HG03354 (cell line): ENCODE measurements around the gene ATP10A.

Experiments
- ATAC-seq: cut with Tn5 transposase; IDR thresholded peaks from one replicate; pipeline ENCODE4 v1.9.1; 2021; ENCODE audit warnings: mild to moderate bottlenecking; ENCODE audit not compliant: unreplicated experiment, poor library complexity, severe bottlenecking

The ATP10A gene, protein sequence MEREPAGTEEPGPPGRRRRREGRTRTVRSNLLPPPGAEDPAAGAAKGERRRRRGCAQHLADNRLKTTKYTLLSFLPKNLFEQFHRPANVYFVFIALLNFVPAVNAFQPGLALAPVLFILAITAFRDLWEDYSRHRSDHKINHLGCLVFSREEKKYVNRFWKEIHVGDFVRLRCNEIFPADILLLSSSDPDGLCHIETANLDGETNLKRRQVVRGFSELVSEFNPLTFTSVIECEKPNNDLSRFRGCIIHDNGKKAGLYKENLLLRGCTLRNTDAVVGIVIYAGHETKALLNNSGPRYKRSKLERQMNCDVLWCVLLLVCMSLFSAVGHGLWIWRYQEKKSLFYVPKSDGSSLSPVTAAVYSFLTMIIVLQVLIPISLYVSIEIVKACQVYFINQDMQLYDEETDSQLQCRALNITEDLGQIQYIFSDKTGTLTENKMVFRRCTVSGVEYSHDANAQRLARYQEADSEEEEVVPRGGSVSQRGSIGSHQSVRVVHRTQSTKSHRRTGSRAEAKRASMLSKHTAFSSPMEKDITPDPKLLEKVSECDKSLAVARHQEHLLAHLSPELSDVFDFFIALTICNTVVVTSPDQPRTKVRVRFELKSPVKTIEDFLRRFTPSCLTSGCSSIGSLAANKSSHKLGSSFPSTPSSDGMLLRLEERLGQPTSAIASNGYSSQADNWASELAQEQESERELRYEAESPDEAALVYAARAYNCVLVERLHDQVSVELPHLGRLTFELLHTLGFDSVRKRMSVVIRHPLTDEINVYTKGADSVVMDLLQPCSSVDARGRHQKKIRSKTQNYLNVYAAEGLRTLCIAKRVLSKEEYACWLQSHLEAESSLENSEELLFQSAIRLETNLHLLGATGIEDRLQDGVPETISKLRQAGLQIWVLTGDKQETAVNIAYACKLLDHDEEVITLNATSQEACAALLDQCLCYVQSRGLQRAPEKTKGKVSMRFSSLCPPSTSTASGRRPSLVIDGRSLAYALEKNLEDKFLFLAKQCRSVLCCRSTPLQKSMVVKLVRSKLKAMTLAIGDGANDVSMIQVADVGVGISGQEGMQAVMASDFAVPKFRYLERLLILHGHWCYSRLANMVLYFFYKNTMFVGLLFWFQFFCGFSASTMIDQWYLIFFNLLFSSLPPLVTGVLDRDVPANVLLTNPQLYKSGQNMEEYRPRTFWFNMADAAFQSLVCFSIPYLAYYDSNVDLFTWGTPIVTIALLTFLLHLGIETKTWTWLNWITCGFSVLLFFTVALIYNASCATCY (N-terminal part only)

DNA sequence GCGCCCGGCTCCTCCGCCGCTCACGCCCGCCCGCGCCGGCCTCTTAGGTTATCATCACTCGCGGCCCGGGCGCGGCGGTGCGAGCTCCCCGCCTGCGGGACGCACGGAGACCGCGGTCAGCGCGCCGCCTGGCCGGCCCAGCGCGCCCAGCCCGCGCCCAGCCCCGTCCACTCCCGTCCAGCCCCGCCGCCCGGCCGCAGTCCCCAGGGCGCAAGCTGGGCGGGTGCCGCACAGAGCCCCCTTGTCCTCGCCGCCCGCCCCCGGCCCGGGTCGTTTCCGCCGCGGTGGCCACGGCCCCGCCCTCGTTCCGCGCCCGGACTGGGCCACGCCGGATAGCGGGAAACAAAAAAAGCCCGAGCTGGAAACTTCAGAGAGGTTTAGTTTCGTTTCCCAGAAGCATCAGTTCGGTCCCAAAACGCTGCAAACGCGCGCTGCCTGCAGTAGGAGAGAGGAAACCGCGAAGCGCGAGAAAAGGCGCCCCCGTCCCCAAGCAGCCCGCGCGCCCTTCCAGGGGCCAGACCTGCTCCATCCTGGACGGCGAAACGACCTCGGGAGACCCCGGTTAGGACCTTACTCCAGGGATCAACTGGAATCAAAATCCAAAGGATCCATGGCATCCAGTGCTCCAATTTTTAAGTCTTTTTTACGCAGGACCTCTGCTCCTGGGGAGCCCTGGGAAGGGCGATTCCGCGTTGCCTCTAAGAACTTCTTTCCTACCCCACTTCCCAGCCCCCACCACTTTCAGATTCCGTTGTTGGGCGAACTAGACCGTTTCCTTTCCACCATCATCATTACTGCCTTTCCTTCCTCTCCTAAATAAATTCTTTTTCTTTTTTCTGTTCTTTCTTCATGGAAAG is at the start of gene ATP10A:
ATP10A (minus strand) TSS at position 217 of the 857 bp plus-strand sequence. CDS start 231 bp downstream, outside the sequence.
- ATAC-seq, result no peak

DNA sequence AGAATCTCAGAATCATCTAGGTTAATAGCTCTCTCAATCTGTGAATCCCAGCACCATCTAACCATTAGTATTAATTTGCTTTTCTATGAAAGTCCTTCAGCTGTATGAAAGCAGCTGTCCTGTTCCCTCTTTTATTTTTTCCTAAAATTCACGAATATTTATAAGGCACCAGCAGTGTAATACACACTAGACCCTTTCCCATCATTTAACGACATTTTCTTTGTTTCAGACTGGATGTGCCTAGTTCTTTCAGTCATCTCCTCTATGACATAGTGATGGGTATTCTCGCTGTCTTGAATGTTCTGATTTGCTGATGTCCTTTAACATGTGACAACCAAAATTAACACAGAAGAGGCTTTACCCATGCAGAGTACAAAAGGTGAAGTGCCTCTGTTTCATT is 48.9 kb upstream of the ATP10A start:
- ATAC-seq, result no peak

DNA sequence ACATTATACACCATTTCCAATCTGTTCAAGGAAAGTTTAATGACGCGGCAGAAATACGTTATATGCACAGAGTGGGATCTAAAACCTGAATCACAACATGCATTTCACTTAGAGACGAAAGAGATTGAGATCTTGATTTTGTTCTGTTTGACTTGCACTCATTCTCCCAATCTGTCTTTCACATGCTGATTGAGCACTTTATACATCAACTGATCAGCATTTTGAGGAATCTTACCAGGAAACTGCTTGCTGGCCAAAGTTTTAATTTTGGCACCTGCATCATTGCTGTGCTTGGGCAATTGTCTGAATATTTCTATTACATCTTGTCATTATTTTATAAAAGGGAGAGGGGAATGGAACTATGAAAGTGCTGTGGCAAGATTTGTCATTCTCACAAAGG is 47.7 kb upstream of the ATP10A start:
- ATAC-seq, result no peak

- ATAC-seq, result no peak
Measured at GRCh38 chr15:25909806-25910205, 46.7 kb upstream of the ATP10A start.

- no peak for ATAC-seq
Measured at GRCh38 chr15:25909325-25909724, 46.2 kb upstream of the ATP10A start.

- ATAC-seq, result no peak
Measured at GRCh38 chr15:25905140-25905539, 42.0 kb upstream of the ATP10A start.

DNA sequence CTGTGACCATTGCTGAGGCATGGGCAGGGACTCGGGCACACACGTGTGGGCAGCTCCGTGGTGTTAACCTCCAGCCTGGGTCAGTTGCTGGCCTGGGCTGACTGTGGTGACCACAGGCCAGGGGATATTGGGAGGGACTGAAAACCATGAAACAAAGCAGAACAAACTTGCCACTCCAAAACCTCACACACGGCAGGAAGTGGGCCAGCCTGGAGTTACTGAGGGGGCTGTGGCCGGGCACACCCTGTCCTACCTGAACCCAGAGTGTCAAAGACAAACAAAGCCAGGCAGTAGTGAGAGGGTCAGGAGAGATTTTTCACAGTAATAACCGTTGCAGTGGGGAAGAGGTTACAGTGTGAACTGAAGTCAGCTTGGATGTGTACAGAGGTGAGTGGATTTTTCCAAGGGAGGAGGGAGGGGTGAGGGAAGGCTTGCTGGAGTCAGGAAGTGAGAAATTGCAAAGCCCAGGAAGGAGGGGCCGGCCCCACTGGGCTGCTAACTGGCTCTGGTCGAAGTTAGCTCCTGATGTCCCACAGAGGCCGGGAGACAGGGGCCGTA is 40.0 kb upstream of the ATP10A start:
- ATAC-seq, result no peak

GRCh38 chr15:25901811-25902605 is 38.9 kb upstream of the ATP10A start:
- ATAC-seq, result no peak

GRCh38 chr15:25900901-25901300 is 37.8 kb upstream of the ATP10A start:
- ATAC-seq, result no peak

- no peak for ATAC-seq
Measured at GRCh38 chr15:25900431-25900830, 37.3 kb upstream of the ATP10A start.

GRCh38 chr15:25899870-25900269 is 36.7 kb upstream of the ATP10A start:
- ATAC-seq, result no peak

DNA sequence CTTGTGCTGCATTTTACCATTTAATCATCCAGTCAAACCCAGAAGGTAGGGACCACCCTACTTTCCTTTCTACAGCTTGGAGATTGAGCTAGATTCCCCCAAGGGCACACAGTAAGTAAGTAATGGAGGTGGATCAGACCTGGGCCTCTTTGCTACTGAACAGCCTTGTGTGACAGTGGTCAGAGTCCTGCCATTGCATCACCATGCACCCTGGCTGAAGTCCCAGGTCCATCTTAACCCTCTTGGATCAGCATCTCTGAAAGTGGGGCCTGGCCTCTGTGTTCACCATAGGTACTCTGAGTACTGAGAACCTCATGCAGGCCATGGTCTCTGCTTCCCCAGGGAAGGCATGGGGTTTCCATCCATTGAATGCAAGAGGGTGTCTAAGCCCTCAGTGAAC is 34.5 kb upstream of the ATP10A start:
- no peak for ATAC-seq

- no peak for ATAC-seq
Measured at GRCh38 chr15:25894371-25894902, 31.3 kb upstream of the ATP10A start.

DNA sequence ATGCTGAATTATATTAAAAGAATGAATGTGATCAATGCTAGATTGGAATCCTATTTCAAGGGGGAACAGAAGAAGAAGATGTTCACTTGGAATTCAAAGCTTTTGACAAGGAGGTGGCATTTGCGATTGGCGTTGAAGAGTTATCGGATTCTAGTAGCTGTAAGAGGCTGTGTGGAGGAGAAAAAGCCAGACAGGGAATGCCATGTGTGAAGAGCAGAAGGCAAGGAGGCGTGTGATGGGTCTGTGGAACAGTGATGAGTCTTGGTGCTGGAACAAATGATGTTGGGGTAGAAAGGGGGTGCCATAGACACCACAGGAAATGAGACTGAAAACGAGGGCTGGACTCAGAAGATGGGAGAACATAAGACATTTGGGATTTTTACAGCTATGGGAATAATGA is 30.5 kb upstream of the ATP10A start:
- ATAC-seq, result no peak

- no peak for ATAC-seq
Measured at GRCh38 chr15:25892126-25892525, 29.0 kb upstream of the ATP10A start.

- ATAC-seq, result no peak
Measured at GRCh38 chr15:25891081-25891480, 28.0 kb upstream of the ATP10A start.

DNA sequence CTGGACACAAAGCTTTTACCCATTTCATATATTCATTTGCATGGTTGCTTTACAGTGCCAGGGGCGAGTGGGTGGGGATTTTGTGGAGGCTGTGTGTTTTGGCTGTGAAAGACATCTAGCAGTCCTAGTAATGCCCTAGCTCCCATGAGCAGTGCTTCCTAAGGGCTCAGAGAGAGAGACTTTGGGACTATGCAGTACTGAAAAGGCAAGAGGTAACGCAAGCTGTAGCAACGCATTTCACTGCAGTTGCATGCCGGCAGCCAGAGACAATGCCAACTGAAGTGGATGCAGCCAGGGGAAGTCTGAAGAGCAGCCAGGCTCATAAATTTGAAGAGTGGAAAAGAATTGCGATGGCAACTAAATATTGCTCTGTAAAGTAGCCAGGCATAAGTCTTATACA is 27.4 kb upstream of the ATP10A start:
- ATAC-seq, result no peak

- no peak for ATAC-seq
Measured at GRCh38 chr15:25887870-25888269, 24.7 kb upstream of the ATP10A start.
